Duodenal mucosa (tissue), 2 donors: Measurements from ENCODE around the gene ICAM3.

Experiments used
- H3K27ac ChIP-seq: one replicate; pipeline ENCODE4 v1.7.0; 2013; ENCODE audit warnings: low read depth, low read length
- H3K27me3 ChIP-seq, 2 donors: one replicate each; pipeline ENCODE4 v1.7.0; 2013; ENCODE audit warnings: low read length in 2 of 2, control low read depth in 1 of 2; ENCODE audit not compliant: insufficient read depth in 2 of 2, control insufficient read depth in 1 of 2
- H3K36me3 ChIP-seq, 2 donors: one replicate each; pipeline ENCODE4 v1.7.0; 2013; ENCODE audit warnings: low read length in 2 of 2, control low read depth in 1 of 2; ENCODE audit not compliant: insufficient read depth in 2 of 2, control insufficient read depth in 1 of 2
- H3K4me1 ChIP-seq, 2 donors: one replicate each; pipeline ENCODE4 v1.7.0; 2013; ENCODE audit warnings: low read length in 2 of 2, control low read depth in 1 of 2; ENCODE audit not compliant: insufficient read depth in 2 of 2, control insufficient read depth in 1 of 2
- H3K4me3 ChIP-seq, 2 donors: one replicate each; pipeline ENCODE4 v1.7.0; 2013; ENCODE audit warnings: low read length in 2 of 2, low read depth in 1 of 2
- H3K9ac ChIP-seq, 2 donors: one replicate each; pipeline ENCODE4 v1.7.0; 2013; ENCODE audit warnings: low read length in 2 of 2, low read depth in 1 of 2
- H3K9me3 ChIP-seq, 2 donors: one replicate each; pipeline ENCODE4 v1.7.0; 2013; ENCODE audit warnings: low read length in 2 of 2, control low read depth in 1 of 2; ENCODE audit not compliant: control insufficient read depth in 1 of 2

The ICAM3 gene

DNA sequence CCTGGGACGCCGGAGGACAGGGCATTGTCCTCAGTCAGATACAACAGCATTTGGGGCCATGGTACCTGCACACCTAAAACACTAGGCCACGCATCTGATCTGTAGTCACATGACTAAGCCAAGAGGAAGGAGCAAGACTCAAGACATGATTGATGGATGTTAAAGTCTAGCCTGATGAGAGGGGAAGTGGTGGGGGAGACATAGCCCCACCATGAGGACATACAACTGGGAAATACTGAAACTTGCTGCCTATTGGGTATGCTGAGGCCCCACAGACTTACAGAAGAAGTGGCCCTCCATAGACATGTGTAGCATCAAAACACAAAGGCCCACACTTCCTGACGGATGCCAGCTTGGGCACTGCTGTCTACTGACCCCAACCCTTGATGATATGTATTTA lies 54.0 kb downstream of the ICAM3 start:
- Histone ChIP-seq H3K27ac (no peak overlapping the region), H3K36me3 (peaks cover 0 to 27% of the 10 kb centered on the region in 2 donors), H3K4me1 (peaks cover 13 to 44% of the 10 kb centered on the region in 2 donors), H3K4me3 (no peak overlapping the region), H3K9ac (no peak overlapping the region), H3K27me3 (peaks cover 24 to 31% of the 10 kb centered on the region in 2 donors), H3K9me3 (no peaks in the 10 kb centered on the region)

DNA sequence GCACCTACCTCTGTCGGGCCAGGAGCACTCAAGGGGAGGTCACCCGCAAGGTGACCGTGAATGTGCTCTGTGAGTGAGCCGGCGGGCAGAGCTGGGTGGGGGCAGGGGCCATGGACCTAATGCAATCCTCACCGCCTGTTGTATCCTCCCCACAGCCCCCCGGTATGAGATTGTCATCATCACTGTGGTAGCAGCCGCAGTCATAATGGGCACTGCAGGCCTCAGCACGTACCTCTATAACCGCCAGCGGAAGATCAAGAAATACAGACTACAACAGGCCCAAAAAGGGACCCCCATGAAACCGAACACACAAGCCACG lies 54.5 kb downstream of the ICAM3 start:
- H3K9me3 ChIP-seq, result no peaks in the 10 kb centered on the region
- no peak overlapping the region for H3K27ac ChIP-seq
- peaks cover 20 to 26% of the 10 kb centered on the region in 2 donors for H3K27me3 ChIP-seq
- H3K36me3 ChIP-seq, result peaks cover 0 to 27% of the 10 kb centered on the region in 2 donors
- H3K4me3 ChIP-seq, result no peak overlapping the region
- H3K4me1 ChIP-seq, result peaks cover 13 to 39% of the 10 kb centered on the region in 2 donors
- H3K9ac ChIP-seq, result no peak overlapping the region

DNA sequence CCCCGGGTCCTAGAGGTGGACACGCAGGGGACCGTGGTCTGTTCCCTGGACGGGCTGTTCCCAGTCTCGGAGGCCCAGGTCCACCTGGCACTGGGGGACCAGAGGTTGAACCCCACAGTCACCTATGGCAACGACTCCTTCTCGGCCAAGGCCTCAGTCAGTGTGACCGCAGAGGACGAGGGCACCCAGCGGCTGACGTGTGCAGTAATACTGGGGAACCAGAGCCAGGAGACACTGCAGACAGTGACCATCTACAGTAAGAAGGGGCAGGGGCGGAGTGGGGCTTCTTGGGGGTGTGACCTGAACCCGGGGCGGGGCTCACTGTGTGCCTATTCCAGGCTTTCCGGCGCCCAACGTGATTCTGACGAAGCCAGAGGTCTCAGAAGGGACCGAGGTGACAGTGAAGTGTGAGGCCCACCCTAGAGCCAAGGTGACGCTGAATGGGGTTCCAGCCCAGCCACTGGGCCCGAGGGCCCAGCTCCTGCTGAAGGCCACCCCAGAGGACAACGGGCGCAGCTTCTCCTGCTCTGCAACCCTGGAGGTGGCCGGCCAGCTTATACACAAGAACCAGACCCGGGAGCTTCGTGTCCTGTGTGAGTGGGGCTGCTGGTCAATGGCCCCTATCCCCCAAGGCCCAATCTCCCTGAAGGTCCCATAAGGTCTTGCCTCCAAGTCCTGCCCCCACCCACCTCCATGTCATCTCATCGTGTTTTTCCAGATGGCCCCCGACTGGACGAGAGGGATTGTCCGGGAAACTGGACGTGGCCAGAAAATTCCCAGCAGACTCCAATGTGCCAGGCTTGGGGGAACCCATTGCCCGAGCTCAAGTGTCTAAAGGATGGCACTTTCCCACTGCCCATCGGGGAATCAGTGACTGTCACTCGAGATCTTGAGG lies 55.1 kb downstream of the ICAM3 start:
- Histone ChIP-seq H3K9me3 (no peaks in the 10 kb centered on the region), H3K4me1 (peaks cover 13 to 34% of the 10 kb centered on the region in 2 donors), H3K9ac (no peak overlapping the region), H3K36me3 (peaks cover 0 to 27% of the 10 kb centered on the region in 2 donors), H3K27ac (no peak overlapping the region), H3K4me3 (no peak overlapping the region), H3K27me3 (peaks cover 17 to 22% of the 10 kb centered on the region in 2 donors)
